Fibroblast of pulmonary artery (primary cell): Measurements from ENCODE around the gene GRM3.
"Not testable (repeated sequence)": the region's sequence is repeated elsewhere in the genome, so short reads cannot be mapped to it uniquely, and the experiment has no call there.

Experiments
- DNase-seq: peaks from one replicate; pipeline ENCODE4 v3.0.0-alpha.2; 2010; ENCODE audit warnings: low read depth
- H3K4me3 ChIP-seq: replicated peaks from 2 replicates; pipeline ENCODE4 v1.5.1; 2011; ENCODE audit warnings: low read depth, mild to moderate bottlenecking, control low read depth, low read length, moderate library complexity
- CTCF ChIP-seq: IDR thresholded peaks from 2 replicates; pipeline ENCODE4 v1.5.1; 2011; ENCODE audit warnings: mild to moderate bottlenecking, control low read depth, low read length, inconsistent platforms; ENCODE audit errors: missing control alignments

Gene GRM3

GRCh38 chr7:86643561-86644281 is at the start of gene GRM3:
Gene GRM3 (plus strand): TSS chr7:86643909. CDS start chr7:86765146, 121,237 bp downstream.
- DNase-seq = no peak
- TF ChIP-seq CTCF = no peak
- no peak within 1 kb of the TSS for H3K4me3 ChIP-seq

- no peak for TF ChIP-seq CTCF
- DNase-seq = no peak
- H3K4me3 ChIP-seq = no peak overlapping the region
Observed at GRCh38 chr7:86598311-86598710, 45.4 kb upstream of the GRM3 start.

- DNase-seq = no peak
- no peak overlapping the region for H3K4me3 ChIP-seq
- no peak for TF ChIP-seq CTCF
Observed at GRCh38 chr7:86598721-86599120, 45.0 kb upstream of the GRM3 start.

GRCh38 chr7:86600506-86601290 is 43.0 kb upstream of the GRM3 start:
- no peak for DNase-seq
- H3K4me3 ChIP-seq = no peak overlapping the region
- no peak for TF ChIP-seq CTCF

GRCh38 chr7:86615711-86616110 is 28.0 kb upstream of the GRM3 start:
- H3K4me3 ChIP-seq, DNase-seq: not testable (repeated sequence)

GRCh38 chr7:86644282-86645224 is 844 bp downstream of the GRM3 start:
- DNase-seq = no peak
- no peak overlapping the region for H3K4me3 ChIP-seq
- TF ChIP-seq CTCF = no peak

- DNase-seq = no peak
- TF ChIP-seq CTCF = no peak
- H3K4me3 ChIP-seq = no peak overlapping the region
Observed at GRCh38 chr7:86645225-86645608, 1.5 kb downstream of the GRM3 start.
